H1 (cell line): ENCODE results near the gene CBX4. TPM values are rescaled to one million over a fixed set of nuclear protein-coding genes. Genes with fewer than 3 reads are reported as not detected.

Experiments used
- BCL11A ChIP-seq, 2 experiments: IDR thresholded peaks; one replicate each; pipeline ENCODE4 v1.6.1; 2011; ENCODE audit warnings: low read depth in 2 of 2, low read length in 2 of 2, mild to moderate bottlenecking in 2 of 2
- CHD1 ChIP-seq: IDR thresholded peaks from 2 replicates; pipeline ENCODE4 v1.6.1; 2012; ENCODE audit warnings: low read depth, low read length, improper control_type of control experiment
- CTBP2 ChIP-seq: IDR thresholded peaks from 2 replicates; pipeline ENCODE4 v1.7.0; 2011; ENCODE audit warnings: borderline replicate concordance, mild to moderate bottlenecking, moderate library complexity, mixed read lengths, low read length; ENCODE audit not compliant: insufficient read depth, insufficient read length
- KDM4A ChIP-seq: IDR thresholded peaks from one replicate; pipeline ENCODE4 v1.7.1; 2012; ENCODE audit warnings: low read depth, mild to moderate bottlenecking, moderate library complexity, low read length, inconsistent platforms; ENCODE audit not compliant: severe bottlenecking
- SRF ChIP-seq: IDR thresholded peaks from 2 replicates; pipeline ENCODE4 v1.6.1; 2011; ENCODE audit warnings: mild to moderate bottlenecking, low read depth, low read length, moderate library complexity
- TCF12 ChIP-seq: IDR thresholded peaks from 2 replicates; pipeline ENCODE4 v1.6.1; 2011; ENCODE audit warnings: low read depth, mild to moderate bottlenecking, low read length
- polyA plus RNA-seq, 7 experiments: library from polyadenylated mRNA; depleted of rRNA in 3 of 7; stranded (reverse) in 5 of 7; unstranded in 2 of 7; fragments of >200 nt in 5 of 7; fragments of 200-250 nt in 2 of 7; gene quantifications; 1 replicate in 5 of 7; 2 replicates in 1 of 7; 4 replicates in 1 of 7; pipeline versions ENCODE4 v1.2.1 to v1.2.3, GENCODE V29; 2011 to 2013; ENCODE audit warnings: missing spikeins in 2 of 7, mixed read lengths in 2 of 7
- total RNA-seq: library from RNA; stranded (reverse); fragmentation: NEBNext Ultra II Directional; extraction: Animal tissue kit (Norgen Biotek cat#: 25700); gene quantifications from 2 replicates; pipeline ENCODE4 v1.2.1, GENCODE V29; 2021
- TF ChIP-seq, protein P1 (sequence below): fragments of 300-600 bp; sonication (generic); IDR thresholded peaks from 2 replicates; pipeline ENCODE4 v1.7.1; 2012; ENCODE audit warnings: low read length, moderate library complexity, mild to moderate bottlenecking, inconsistent platforms; ENCODE audit not compliant: insufficient replicate concordance

Gene CBX4
- total and polyA plus RNA-seq, 2 of the 8 experiments (the other 6 are each of a cell fraction or from before 2014, with no cell fraction given): 1.8 to 4.0 TPM

DNA sequence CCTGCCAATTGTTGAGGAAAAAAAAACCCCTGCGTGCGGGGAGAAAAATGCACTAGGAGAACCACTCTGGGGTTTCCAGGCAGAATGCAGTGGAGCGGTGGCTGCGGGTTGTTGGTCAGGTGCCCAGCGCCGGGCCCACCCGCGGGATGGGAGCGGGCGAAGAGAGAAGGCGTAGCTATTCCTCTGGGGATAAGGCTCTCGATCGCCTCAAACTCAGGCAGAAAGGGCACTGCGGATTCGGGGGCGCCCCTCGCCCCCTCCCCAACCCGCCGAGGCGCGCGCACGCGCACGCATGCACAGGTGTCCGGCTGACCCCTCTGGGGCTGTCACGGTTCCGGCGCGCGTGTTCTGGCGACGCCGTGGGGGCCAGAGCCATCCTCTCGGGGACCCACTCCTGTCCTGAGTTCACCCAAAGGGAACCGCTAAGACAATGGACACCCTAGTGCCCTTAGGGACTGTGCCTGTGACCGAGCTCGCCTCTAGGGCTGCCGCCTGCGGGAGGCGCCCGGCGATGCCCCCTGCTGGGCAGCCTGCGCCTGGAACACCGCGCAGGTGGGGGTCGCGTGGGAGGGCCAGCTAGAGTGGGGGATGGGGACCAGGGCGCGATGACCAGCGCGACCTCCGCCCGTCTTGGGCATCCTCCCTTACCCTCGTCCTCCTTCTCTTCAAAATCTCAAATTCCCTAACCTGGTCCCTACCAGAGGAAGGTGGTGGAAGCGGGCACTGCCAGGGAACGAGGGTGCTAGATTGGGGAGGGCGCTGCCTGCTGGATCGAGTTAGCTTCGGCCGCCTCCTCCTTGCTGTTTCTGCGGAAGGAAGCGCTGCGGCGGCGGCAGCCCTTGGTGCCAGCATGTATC lies 28.0 kb downstream of the CBX4 start (continued):
- TF ChIP-seq, protein P1, sequence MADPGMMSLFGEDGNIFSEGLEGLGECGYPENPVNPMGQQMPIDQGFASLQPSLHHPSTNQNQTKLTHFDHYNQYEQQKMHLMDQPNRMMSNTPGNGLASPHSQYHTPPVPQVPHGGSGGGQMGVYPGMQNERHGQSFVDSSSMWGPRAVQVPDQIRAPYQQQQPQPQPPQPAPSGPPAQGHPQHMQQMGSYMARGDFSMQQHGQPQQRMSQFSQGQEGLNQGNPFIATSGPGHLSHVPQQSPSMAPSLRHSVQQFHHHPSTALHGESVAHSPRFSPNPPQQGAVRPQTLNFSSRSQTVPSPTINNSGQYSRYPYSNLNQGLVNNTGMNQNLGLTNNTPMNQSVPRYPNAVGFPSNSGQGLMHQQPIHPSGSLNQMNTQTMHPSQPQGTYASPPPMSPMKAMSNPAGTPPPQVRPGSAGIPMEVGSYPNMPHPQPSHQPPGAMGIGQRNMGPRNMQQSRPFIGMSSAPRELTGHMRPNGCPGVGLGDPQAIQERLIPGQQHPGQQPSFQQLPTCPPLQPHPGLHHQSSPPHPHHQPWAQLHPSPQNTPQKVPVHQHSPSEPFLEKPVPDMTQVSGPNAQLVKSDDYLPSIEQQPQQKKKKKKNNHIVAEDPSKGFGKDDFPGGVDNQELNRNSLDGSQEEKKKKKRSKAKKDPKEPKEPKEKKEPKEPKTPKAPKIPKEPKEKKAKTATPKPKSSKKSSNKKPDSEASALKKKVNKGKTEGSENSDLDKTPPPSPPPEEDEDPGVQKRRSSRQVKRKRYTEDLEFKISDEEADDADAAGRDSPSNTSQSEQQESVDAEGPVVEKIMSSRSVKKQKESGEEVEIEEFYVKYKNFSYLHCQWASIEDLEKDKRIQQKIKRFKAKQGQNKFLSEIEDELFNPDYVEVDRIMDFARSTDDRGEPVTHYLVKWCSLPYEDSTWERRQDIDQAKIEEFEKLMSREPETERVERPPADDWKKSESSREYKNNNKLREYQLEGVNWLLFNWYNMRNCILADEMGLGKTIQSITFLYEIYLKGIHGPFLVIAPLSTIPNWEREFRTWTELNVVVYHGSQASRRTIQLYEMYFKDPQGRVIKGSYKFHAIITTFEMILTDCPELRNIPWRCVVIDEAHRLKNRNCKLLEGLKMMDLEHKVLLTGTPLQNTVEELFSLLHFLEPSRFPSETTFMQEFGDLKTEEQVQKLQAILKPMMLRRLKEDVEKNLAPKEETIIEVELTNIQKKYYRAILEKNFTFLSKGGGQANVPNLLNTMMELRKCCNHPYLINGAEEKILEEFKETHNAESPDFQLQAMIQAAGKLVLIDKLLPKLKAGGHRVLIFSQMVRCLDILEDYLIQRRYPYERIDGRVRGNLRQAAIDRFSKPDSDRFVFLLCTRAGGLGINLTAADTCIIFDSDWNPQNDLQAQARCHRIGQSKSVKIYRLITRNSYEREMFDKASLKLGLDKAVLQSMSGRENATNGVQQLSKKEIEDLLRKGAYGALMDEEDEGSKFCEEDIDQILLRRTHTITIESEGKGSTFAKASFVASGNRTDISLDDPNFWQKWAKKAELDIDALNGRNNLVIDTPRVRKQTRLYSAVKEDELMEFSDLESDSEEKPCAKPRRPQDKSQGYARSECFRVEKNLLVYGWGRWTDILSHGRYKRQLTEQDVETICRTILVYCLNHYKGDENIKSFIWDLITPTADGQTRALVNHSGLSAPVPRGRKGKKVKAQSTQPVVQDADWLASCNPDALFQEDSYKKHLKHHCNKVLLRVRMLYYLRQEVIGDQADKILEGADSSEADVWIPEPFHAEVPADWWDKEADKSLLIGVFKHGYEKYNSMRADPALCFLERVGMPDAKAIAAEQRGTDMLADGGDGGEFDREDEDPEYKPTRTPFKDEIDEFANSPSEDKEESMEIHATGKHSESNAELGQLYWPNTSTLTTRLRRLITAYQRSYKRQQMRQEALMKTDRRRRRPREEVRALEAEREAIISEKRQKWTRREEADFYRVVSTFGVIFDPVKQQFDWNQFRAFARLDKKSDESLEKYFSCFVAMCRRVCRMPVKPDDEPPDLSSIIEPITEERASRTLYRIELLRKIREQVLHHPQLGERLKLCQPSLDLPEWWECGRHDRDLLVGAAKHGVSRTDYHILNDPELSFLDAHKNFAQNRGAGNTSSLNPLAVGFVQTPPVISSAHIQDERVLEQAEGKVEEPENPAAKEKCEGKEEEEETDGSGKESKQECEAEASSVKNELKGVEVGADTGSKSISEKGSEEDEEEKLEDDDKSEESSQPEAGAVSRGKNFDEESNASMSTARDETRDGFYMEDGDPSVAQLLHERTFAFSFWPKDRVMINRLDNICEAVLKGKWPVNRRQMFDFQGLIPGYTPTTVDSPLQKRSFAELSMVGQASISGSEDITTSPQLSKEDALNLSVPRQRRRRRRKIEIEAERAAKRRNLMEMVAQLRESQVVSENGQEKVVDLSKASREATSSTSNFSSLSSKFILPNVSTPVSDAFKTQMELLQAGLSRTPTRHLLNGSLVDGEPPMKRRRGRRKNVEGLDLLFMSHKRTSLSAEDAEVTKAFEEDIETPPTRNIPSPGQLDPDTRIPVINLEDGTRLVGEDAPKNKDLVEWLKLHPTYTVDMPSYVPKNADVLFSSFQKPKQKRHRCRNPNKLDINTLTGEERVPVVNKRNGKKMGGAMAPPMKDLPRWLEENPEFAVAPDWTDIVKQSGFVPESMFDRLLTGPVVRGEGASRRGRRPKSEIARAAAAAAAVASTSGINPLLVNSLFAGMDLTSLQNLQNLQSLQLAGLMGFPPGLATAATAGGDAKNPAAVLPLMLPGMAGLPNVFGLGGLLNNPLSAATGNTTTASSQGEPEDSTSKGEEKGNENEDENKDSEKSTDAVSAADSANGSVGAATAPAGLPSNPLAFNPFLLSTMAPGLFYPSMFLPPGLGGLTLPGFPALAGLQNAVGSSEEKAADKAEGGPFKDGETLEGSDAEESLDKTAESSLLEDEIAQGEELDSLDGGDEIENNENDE: no peak
- TF ChIP-seq BCL11A (IDR thresholded peaks at IDR 0.05; ENCODE audit: low read depth in 2 of 2, low read length in 2 of 2): no peak
- no peak for TF ChIP-seq SRF
- peak; percentile 81 for TF ChIP-seq CTBP2
- TF ChIP-seq CHD1: no peak
- no peak for TF ChIP-seq KDM4A
- TF ChIP-seq TCF12: no peak
